ENCODE measurements around the gene NPAS3. TPM values are rescaled to one million over a fixed set of nuclear protein-coding genes. Genes with fewer than 3 reads are reported as not detected.

The NPAS3 gene
- total and polyA plus RNA-seq, 2 of the 13 experiments (the other 11 are each of a cell fraction or from before 2014, with no cell fraction given), result not detected

GRCh38 chr14:33335366-33335765 lies 396.7 kb downstream of the NPAS3 start:
- POLR2A ChIA-PET, result no interaction called here

More at GRCh38 chr14:33335366-33335765, 396.7 kb downstream of the NPAS3 start:
- Histone ChIP-seq H3K4me3 (replicated peaks in 1 of 3; ENCODE audit: insufficient read depth in 1 of 3, low read depth in 2 of 3, low read length in 3 of 3) (no peak overlapping the region), H3K9me3 (ENCODE audit: low read length) (peaks cover 44% of the 10 kb centered on the region), H2AFZ (ENCODE audit: low read length) (no peak overlapping the region), H3K4me2 (ENCODE audit: low read depth, low read length) (no peak overlapping the region), H4K20me1 (ENCODE audit: insufficient read depth, low read length) (no peaks in the 10 kb centered on the region), H3K79me2 (ENCODE audit: insufficient read depth, low read length) (no peaks in the 10 kb centered on the region), H3K27me3 (ENCODE audit: control insufficient read depth in 1 of 2, insufficient read depth in 2 of 2, low read length in 2 of 2) (no peaks in the 10 kb centered on the region), H3K36me3 (replicated peaks in 1 of 2; ENCODE audit: control insufficient read depth in 1 of 2, insufficient read depth in 2 of 2, low read length in 2 of 2) (no peaks in the 10 kb centered on the region), H3K4me1 (ENCODE audit: insufficient read depth, low read length) (no peaks in the 10 kb centered on the region), H3K27ac (ENCODE audit: extremely low read length, insufficient read depth, low read length) (no peak overlapping the region), H3K9ac (ENCODE audit: insufficient read depth, low read depth, low read length) (no peak overlapping the region)
- intact Hi-C loops (cut with micrococcal nuclease; ENCODE audit: unreplicated experiment), result no loop called here
- no TSS peak for BruUV-seq (replicated peaks)
- TF ChIP-seq ZNF430 (CRISPR knock-in tag; IDR thresholded peaks at IDR 0.05) (no peak), SMAD1 (CRISPR knock-in tag; IDR thresholded peaks at IDR 0.05; ENCODE audit: borderline replicate concordance, low read depth) (no peak)
- TF ChIP-seq, protein P1, sequence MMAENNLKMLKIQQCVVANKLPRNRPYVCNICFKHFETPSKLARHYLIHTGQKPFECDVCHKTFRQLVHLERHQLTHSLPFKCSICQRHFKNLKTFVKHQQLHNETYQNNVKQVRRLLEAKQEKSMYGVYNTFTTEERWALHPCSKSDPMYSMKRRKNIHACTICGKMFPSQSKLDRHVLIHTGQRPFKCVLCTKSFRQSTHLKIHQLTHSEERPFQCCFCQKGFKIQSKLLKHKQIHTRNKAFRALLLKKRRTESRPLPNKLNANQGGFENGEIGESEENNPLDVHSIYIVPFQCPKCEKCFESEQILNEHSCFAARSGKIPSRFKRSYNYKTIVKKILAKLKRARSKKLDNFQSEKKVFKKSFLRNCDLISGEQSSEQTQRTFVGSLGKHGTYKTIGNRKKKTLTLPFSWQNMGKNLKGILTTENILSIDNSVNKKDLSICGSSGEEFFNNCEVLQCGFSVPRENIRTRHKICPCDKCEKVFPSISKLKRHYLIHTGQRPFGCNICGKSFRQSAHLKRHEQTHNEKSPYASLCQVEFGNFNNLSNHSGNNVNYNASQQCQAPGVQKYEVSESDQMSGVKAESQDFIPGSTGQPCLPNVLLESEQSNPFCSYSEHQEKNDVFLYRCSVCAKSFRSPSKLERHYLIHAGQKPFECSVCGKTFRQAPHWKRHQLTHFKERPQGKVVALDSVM (CRISPR knock-in tag; IDR thresholded peaks at IDR 0.05), result no peak
- TF ChIP-seq, protein P2, sequence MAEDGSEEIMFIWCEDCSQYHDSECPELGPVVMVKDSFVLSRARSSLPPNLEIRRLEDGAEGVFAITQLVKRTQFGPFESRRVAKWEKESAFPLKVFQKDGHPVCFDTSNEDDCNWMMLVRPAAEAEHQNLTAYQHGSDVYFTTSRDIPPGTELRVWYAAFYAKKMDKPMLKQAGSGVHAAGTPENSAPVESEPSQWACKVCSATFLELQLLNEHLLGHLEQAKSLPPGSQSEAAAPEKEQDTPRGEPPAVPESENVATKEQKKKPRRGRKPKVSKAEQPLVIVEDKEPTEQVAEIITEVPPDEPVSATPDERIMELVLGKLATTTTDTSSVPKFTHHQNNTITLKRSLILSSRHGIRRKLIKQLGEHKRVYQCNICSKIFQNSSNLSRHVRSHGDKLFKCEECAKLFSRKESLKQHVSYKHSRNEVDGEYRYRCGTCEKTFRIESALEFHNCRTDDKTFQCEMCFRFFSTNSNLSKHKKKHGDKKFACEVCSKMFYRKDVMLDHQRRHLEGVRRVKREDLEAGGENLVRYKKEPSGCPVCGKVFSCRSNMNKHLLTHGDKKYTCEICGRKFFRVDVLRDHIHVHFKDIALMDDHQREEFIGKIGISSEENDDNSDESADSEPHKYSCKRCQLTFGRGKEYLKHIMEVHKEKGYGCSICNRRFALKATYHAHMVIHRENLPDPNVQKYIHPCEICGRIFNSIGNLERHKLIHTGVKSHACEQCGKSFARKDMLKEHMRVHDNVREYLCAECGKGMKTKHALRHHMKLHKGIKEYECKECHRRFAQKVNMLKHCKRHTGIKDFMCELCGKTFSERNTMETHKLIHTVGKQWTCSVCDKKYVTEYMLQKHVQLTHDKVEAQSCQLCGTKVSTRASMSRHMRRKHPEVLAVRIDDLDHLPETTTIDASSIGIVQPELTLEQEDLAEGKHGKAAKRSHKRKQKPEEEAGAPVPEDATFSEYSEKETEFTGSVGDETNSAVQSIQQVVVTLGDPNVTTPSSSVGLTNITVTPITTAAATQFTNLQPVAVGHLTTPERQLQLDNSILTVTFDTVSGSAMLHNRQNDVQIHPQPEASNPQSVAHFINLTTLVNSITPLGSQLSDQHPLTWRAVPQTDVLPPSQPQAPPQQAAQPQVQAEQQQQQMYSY (CRISPR knock-in tag; IDR thresholded peaks at IDR 0.05), result no peak
- DNase-seq (ENCODE audit: low spot score) (no peak), ATAC-seq (no peak), FAIRE-seq (no peak)
- CTCF ChIA-PET (ENCODE audit: low intra/inter-chr PET ratio, low total read pairs), result no interaction called here
- WGBS (ENCODE audit: low lambda C conversion rate), result 2% methylated on average over 4 of the region's 4 CpGs
- in situ Hi-C loops (cut with HindIII; ENCODE audit: extremely low pct_ligation_motif_present, low pct_unique_long_range_greater_than_20kb), result no loop called here

All from HepG2 (cell line).